Tibial nerve (tissue), 4 donors: Measurements from ENCODE around the gene GASK1A.

Source experiments
- CTCF ChIP-seq, 5 experiments: fragments of 200-600 bp in 3 of 5; fragments of 450-650 bp in 2 of 5; sonication (generic) in 3 of 5; IDR thresholded peaks; one replicate each; pipeline ENCODE4 v1.5.1; 2016 to 2019; ENCODE audit warnings: antibody characterized with exemption in 5 of 5, mild to moderate bottlenecking in 3 of 5, moderate library complexity in 2 of 5
- EP300 ChIP-seq, 2 donors: sonication (generic); formaldehyde crosslinking; IDR thresholded peaks; one replicate each; pipeline ENCODE4 v1.6.1; 2017; ENCODE audit warnings: antibody characterized with exemption in 2 of 2, mild to moderate bottlenecking in 1 of 2
- POLR2A ChIP-seq, 2 donors: fragments of 450-650 bp; IDR thresholded peaks; one replicate each; pipeline ENCODE4 v1.6.1; 2017; ENCODE audit warnings: antibody characterized with exemption in 2 of 2, mild to moderate bottlenecking in 2 of 2, moderate library complexity in 2 of 2

- TF ChIP-seq CTCF (IDR thresholded peaks at IDR 0.05) (no peak), POLR2A (IDR thresholded peaks at IDR 0.05) (no peak), EP300 (IDR thresholded peaks at IDR 0.05) (no peak)
These were observed 41.8 kb upstream of the GASK1A start for GRCh38 chr3:42937334-42937733.
